Measurements from ENCODE around the gene TEX44. TPM values are rescaled to one million over a fixed set of nuclear protein-coding genes. Genes with fewer than 3 reads are reported as not detected.
A peak's percentile ranks its signal among the peaks of the same experiment; 100 is the strongest.

Gene TEX44
- total RNA-seq, 1 experiment from 2014 or later: not detected

DNA sequence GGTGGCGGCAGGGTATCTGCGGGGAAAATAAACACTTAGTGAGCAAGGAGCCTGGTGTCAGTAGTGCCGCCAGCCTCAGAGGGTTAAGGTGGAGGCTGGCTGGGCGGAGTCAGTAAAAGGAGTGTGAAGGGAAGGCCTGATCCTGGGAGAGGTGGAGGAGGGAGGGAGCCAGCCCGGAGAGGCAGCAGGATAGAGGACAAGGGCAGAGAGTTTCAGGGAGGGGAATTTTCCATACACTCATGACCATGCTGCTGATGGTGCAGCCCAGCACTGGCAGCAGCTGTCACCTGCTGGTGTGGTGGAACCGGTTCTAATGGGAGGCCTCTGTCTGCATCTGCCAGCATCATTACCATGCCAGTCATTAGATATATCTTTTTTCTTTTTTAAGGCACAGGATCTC lies 2.0 kb upstream of the TEX44 start:
- RAD21 ChIA-PET (ENCODE audit: low non-redundant PET in 1 of 2, low total read pairs in 2 of 2, uncharacterized antibody in 2 of 2, unreplicated experiment in 2 of 2): no interaction called here
- no peaks in the 10 kb centered on the region for H3K27me3 ChIP-seq (ENCODE audit: insufficient read depth, low read length)
- H2AFZ ChIP-seq (ENCODE audit: low read depth, low read length, poor library complexity, severe bottlenecking): no peak overlapping the region
- POLR2A ChIA-PET: no interaction called here
- H3K79me2 ChIP-seq (ENCODE audit: insufficient read depth, low read length): no peaks in the 10 kb centered on the region
- no peaks in the 10 kb centered on the region for H4K20me1 ChIP-seq (ENCODE audit: insufficient read depth)
- no peaks in the 10 kb centered on the region for H3K9me3 ChIP-seq (ENCODE audit: control insufficient read depth in 1 of 2, insufficient read depth in 1 of 2, low read depth in 1 of 2, low read length in 2 of 2)
- no peak overlapping the region for H3K4me3 ChIP-seq (replicated peaks in 1 of 2; ENCODE audit: low read depth in 1 of 2, low read length in 2 of 2)
- CTCF ChIA-PET: interaction anchor here (3.2 kb wide), 1 partner anchor 11 kb away, joined by 12 read pairs; no protein-coding TSS in a partner anchor
- H3K4me1 ChIP-seq (ENCODE audit: control insufficient read depth in 1 of 2, insufficient read depth in 2 of 2, low read length in 2 of 2): peaks cover 5 to 6% of the 10 kb centered on the region in 2 experiments; a peak in 2 of 4 replicates
- DNase-seq (ENCODE audit: low read depth, low spot score) (no peak), ATAC-seq (peak; percentile 48; the same call in 1 of the 2 replicates)
- no TSS peak for BruUV-seq (replicated peaks)
- TF ChIP-seq POLR2A (IDR thresholded peaks at IDR 0.05; ENCODE audit: borderline replicate concordance, extremely low read depth, insufficient read depth, insufficient read length) (no peak), SIN3A (IDR thresholded peaks at IDR 0.05; ENCODE audit: low read depth) (no peak), FOSL1 (IDR thresholded peaks at IDR 0.05; ENCODE audit: low read depth) (no peak), JUND (IDR thresholded peaks at IDR 0.05) (no peak), POLR2AphosphoS5 (IDR thresholded peaks at IDR 0.05; ENCODE audit: low read depth, low read length) (no peak), RAD21 (IDR thresholded peaks at IDR 0.05; ENCODE audit: low read depth) (no peak), EGR1 (IDR thresholded peaks at IDR 0.05; ENCODE audit: low read depth) (no peak), REST (IDR thresholded peaks at IDR 0.05; ENCODE audit: low read depth) (no peak), EZH2phosphoT487 (IDR thresholded peaks at IDR 0.05; ENCODE audit: borderline replicate concordance) (no peak), ZNF274 (IDR thresholded peaks at IDR 0.05; ENCODE audit: low read depth, low read length) (no peak)
- TF ChIP-seq, protein P1, sequence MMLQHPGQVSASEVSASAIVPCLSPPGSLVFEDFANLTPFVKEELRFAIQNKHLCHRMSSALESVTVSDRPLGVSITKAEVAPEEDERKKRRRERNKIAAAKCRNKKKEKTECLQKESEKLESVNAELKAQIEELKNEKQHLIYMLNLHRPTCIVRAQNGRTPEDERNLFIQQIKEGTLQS (IDR thresholded peaks at IDR 0.05): no peak
- intact Hi-C loops (cut with micrococcal nuclease): no loop called here
- H3K27ac ChIP-seq (ENCODE audit: low read depth, low read length): no peak overlapping the region
- no peaks in the 10 kb centered on the region for H3K36me3 ChIP-seq (ENCODE audit: control insufficient read depth in 1 of 2, insufficient read depth in 2 of 2, low read length in 2 of 2)
- H3K4me2 ChIP-seq (ENCODE audit: low read length): no peak overlapping the region
- H3K9me2 ChIP-seq (ENCODE audit: insufficient read depth): no peaks in the 10 kb centered on the region
- no peak overlapping the region for H3K9ac ChIP-seq (ENCODE audit: low read length)
